PC-9 (cell line): ENCODE data around the gene SND1. TPM values are rescaled to one million over a fixed set of nuclear protein-coding genes. Genes with fewer than 3 reads are reported as not detected.

ENCODE experiments used
- BruUV-seq: library from RNA; stranded (reverse); fragments of 400-500 nt; replicated peaks from 2 replicates; lab custom pipeline; 2021; lab: Mats Ljungman, UMichigan
- CTCF ChIA-PET: fragments of 300-600 bp; sonication (Branson Sonifier 250); formaldehyde crosslinking; loops from one replicate; lab custom pipeline; 2022; ENCODE audit warnings: antibody characterized with exemption; lab: Charles Lee
- POLR2A ChIA-PET: fragments of 300-600 bp; sonication (Branson Sonifier 250); formaldehyde crosslinking; loops from one replicate; lab custom pipeline; 2022; ENCODE audit warnings: antibody characterized with exemption; ENCODE audit not compliant: unreplicated experiment; lab: Charles Lee
- DNase-seq, 2 experiments: peaks; one replicate each; pipeline versions ENCODE4 v3.0.0 to v3.0.0-alpha.2; 2015 to 2022; ENCODE audit warnings: mixed read lengths in 1 of 2
- H2AFZ ChIP-seq: fragments of 200-600 bp; sonication (generic); 2 replicates; pipeline ENCODE4 v1.8.1; 2017; ENCODE audit warnings: antibody characterized with exemption
- H3F3A ChIP-seq: fragments of 200-600 bp; sonication (generic); 2 replicates; pipeline ENCODE4 v1.8.1; 2017; ENCODE audit warnings: antibody characterized with exemption, mild to moderate bottlenecking, low read depth; ENCODE audit not compliant: insufficient read depth
- H3K27ac ChIP-seq: fragments of 200-600 bp; sonication (generic); 2 replicates; pipeline ENCODE4 v1.6.1; 2016; ENCODE audit warnings: mixed run types
- H3K27me3 ChIP-seq: fragments of 200-600 bp; sonication (generic); 2 replicates; pipeline ENCODE4 v1.6.1; 2016; ENCODE audit warnings: low read depth, mixed run types; ENCODE audit not compliant: insufficient read depth
- H3K36me3 ChIP-seq: fragments of 200-600 bp; sonication (generic); 2 replicates; pipeline ENCODE4 v1.6.1; 2016; ENCODE audit warnings: low read depth, mixed run types
- H3K4me1 ChIP-seq: fragments of 200-600 bp; sonication (generic); replicated peaks from 2 replicates; pipeline ENCODE4 v1.6.1; 2016; ENCODE audit warnings: mixed run types; ENCODE audit not compliant: insufficient read depth
- H3K4me2 ChIP-seq: fragments of 200-600 bp; sonication (generic); 2 replicates; pipeline ENCODE4 v1.6.1; 2017; ENCODE audit warnings: mixed run types
- H3K4me3 ChIP-seq: fragments of 200-600 bp; sonication (generic); 2 replicates; pipeline ENCODE4 v1.6.1; 2016; ENCODE audit warnings: mixed run types
- H3K79me2 ChIP-seq: fragments of 200-600 bp; sonication (generic); 2 replicates; pipeline ENCODE4 v1.6.1; 2017; ENCODE audit warnings: low read depth, mixed run types
- H3K9me2 ChIP-seq: fragments of 200-600 bp; sonication (generic); 2 replicates; pipeline ENCODE4 v1.8.1; 2017; ENCODE audit warnings: mild to moderate bottlenecking; ENCODE audit not compliant: insufficient read depth
- H3K9me3 ChIP-seq: fragments of 200-600 bp; sonication (generic); 2 replicates; pipeline ENCODE4 v1.8.1; 2016; ENCODE audit warnings: low read depth; ENCODE audit not compliant: insufficient read depth
- H4K20me1 ChIP-seq: fragments of 200-600 bp; sonication (generic); 2 replicates; pipeline ENCODE4 v1.8.1; 2017; ENCODE audit not compliant: insufficient read depth
- CTCF ChIP-seq: fragments of 200-600 bp; sonication (generic); conservative IDR thresholded peaks from 2 replicates; pipeline ENCODE4 v1.6.1; 2017; ENCODE audit warnings: mixed run types, antibody characterized with exemption, mild to moderate bottlenecking, moderate library complexity
- EZH2 ChIP-seq: fragments of 200-600 bp; sonication (generic); IDR thresholded peaks from 2 replicates; pipeline ENCODE4 v1.8.0; 2017; ENCODE audit warnings: antibody characterized with exemption, low read depth
- intact Hi-C: fragments of 100-400 bp; cut with micrococcal nuclease; formaldehyde crosslinking; loops from one replicate; pipeline ENCODE4 v1.10.0; 2022; ENCODE audit not compliant: unreplicated experiment
- total RNA-seq: library from RNA; stranded (reverse); gene quantifications from 2 replicates; pipeline ENCODE4 v1.2.3, GENCODE V29; 2021

The SND1 gene
- total RNA-seq, 1 experiment from 2014 or later, result 273 TPM

GRCh38 chr7:127817466-127817865 is 165.5 kb downstream of the SND1 start:
- peaks cover 76% of the 10 kb centered on the region for H3K79me2 ChIP-seq
- H3K9me3 ChIP-seq, result no peaks in the 10 kb centered on the region
- BruUV-seq, result no TSS peak
- no peaks in the 10 kb centered on the region for H3K27me3 ChIP-seq
- no peak overlapping the region for H3K27ac ChIP-seq
- H3K36me3 ChIP-seq, result 0 out of 2 replicates have a peak, but pooled peaks cover 1% of the 10 kb centered on the region
- ChIA-PET POLR2A (no interaction called here), CTCF (no interaction called here)
- H3K4me1 ChIP-seq, result peaks cover 9% of the 10 kb centered on the region
- no peak overlapping the region for H3K4me3 ChIP-seq
- H3K4me2 ChIP-seq, result no peak overlapping the region
- H4K20me1 ChIP-seq, result peaks cover 31% of the 10 kb centered on the region
- intact Hi-C loops, result no loop called here
- H3K9me2 ChIP-seq, result no peaks in the 10 kb centered on the region
- H2AFZ ChIP-seq, result no peak overlapping the region
- H3F3A ChIP-seq, result peaks cover under 1% of the 10 kb centered on the region; the same call in 1 of the 2 replicates
- DNase-seq, result no peak
- no peak for TF ChIP-seq EZH2
- no peak for TF ChIP-seq CTCF

GRCh38 chr7:127818306-127818705 is 166.3 kb downstream of the SND1 start:
- CTCF ChIA-PET, result no interaction called here
- Histone ChIP-seq H3K4me3 (no peak overlapping the region), H2AFZ (no peak overlapping the region), H3K4me2 (no peak overlapping the region), H3K9me2 (no peaks in the 10 kb centered on the region), H3K27ac (no peak overlapping the region), H3K4me1 (peaks cover 17% of the 10 kb centered on the region), H3K79me2 (peaks cover 76% of the 10 kb centered on the region), H4K20me1 (peaks cover 23% of the 10 kb centered on the region), H3F3A (peaks cover 5% of the 10 kb centered on the region; the same call in 1 of the 2 replicates), H3K27me3 (no peaks in the 10 kb centered on the region), H3K36me3 (no peaks in the 10 kb centered on the region), H3K9me3 (no peaks in the 10 kb centered on the region)
- no peak for DNase-seq
- TF ChIP-seq EZH2, result no peak
- no peak for TF ChIP-seq CTCF
- intact Hi-C loops, result no loop called here
- BruUV-seq, result no TSS peak
- POLR2A ChIA-PET, result no interaction called here

GRCh38 chr7:127819975-127820731 is 168.2 kb downstream of the SND1 start:
- no peak overlapping the region for H3K4me2 ChIP-seq
- peaks cover 76% of the 10 kb centered on the region for H3K79me2 ChIP-seq
- ChIA-PET POLR2A (interaction anchor here (0.5 kb wide), 1 partner anchor 40 kb away, joined by 5 read pairs; no protein-coding TSS in a partner anchor), CTCF (no interaction called here)
- no peak overlapping the region for H3K4me3 ChIP-seq
- H3F3A ChIP-seq, result peaks cover 5% of the 10 kb centered on the region; the same call in 1 of the 2 replicates
- no TSS peak for BruUV-seq
- H3K9me2 ChIP-seq, result no peaks in the 10 kb centered on the region
- H3K36me3 ChIP-seq, result no peaks in the 10 kb centered on the region
- no peak overlapping the region for H2AFZ ChIP-seq
- H3K27me3 ChIP-seq, result no peaks in the 10 kb centered on the region
- peak overlapping the region; percentile 31; the same call in 1 of the 2 replicates for H3K27ac ChIP-seq
- H3K9me3 ChIP-seq, result no peaks in the 10 kb centered on the region
- TF ChIP-seq EZH2 (no peak), CTCF (no peak)
- no peak for DNase-seq
- H4K20me1 ChIP-seq, result peaks cover 7% of the 10 kb centered on the region
- peaks cover 23% of the 10 kb centered on the region for H3K4me1 ChIP-seq
- intact Hi-C loops, result no loop called here
